Natural killer cell (primary cell): ENCODE data around the gene PTGES3L. TPM values are rescaled to one million over a fixed set of nuclear protein-coding genes. Genes with fewer than 3 reads are reported as not detected.

Source experiments
- ATAC-seq, 3 donors: fragments of 150-1000 bp in 2 of 3; fragments of 200-7000 bp in 1 of 3; cut with Tn5 transposase; 1 replicate in 1 of 3; 2 replicates in 2 of 3; pipeline ENCODE4 v1.10.0; 2021; ENCODE audit warnings: mild to moderate bottlenecking in 2 of 3, moderate library complexity in 2 of 3
- DNase-seq, 2 donors: peaks; one replicate each; pipeline versions ENCODE4 v3.0.0 to v3.0.0-alpha.2; 2013 to 2021; ENCODE audit warnings: mixed read lengths in 1 of 2
- H3K27ac ChIP-seq: one replicate; pipeline ENCODE4 v1.5.1; 2013; ENCODE audit warnings: mild to moderate bottlenecking, low read length
- H3K27me3 ChIP-seq: one replicate; pipeline ENCODE4 v1.6.1; 2013; ENCODE audit warnings: low read length; ENCODE audit not compliant: control insufficient read depth, insufficient read depth
- H3K36me3 ChIP-seq: one replicate; pipeline ENCODE4 v1.6.1; 2013; ENCODE audit warnings: low read length; ENCODE audit not compliant: control insufficient read depth, insufficient read depth
- H3K4me1 ChIP-seq: one replicate; pipeline ENCODE4 v1.6.1; 2013; ENCODE audit warnings: low read length; ENCODE audit not compliant: control insufficient read depth, insufficient read depth
- H3K4me3 ChIP-seq: one replicate; pipeline ENCODE4 v1.5.1; 2013; ENCODE audit warnings: low read length
- H3K9me3 ChIP-seq: one replicate; pipeline ENCODE4 v1.6.1; 2013; ENCODE audit warnings: low read length; ENCODE audit not compliant: control insufficient read depth, insufficient read depth
- H3K27ac Mint-ChIP-seq, 2 donors: one replicate each; pipeline ENCODE4 v1.8.0; 2022; ENCODE audit warnings: mild to moderate bottlenecking in 2 of 2, mixed read lengths in 2 of 2, moderate library complexity in 1 of 2
- H3K27me3 Mint-ChIP-seq, 2 donors: one replicate each; pipeline ENCODE4 v1.8.0; 2022; ENCODE audit warnings: low read depth in 2 of 2, mixed read lengths in 2 of 2
- H3K36me3 Mint-ChIP-seq: one replicate; pipeline ENCODE4 v1.8.0; 2022; ENCODE audit warnings: mixed read lengths
- H3K4me1 Mint-ChIP-seq, 2 donors: one replicate each; pipeline ENCODE4 v1.8.0; 2022; ENCODE audit warnings: mixed read lengths in 2 of 2
- H3K4me3 Mint-ChIP-seq: one replicate; pipeline ENCODE4 v1.8.0; 2022; ENCODE audit warnings: mild to moderate bottlenecking, moderate library complexity, mixed read lengths
- H3K9me3 Mint-ChIP-seq, 2 donors: one replicate each; pipeline ENCODE4 v1.8.0; 2022; ENCODE audit warnings: mixed read lengths in 2 of 2
- CTCF ChIP-seq: fragments of 200-600 bp; IDR thresholded peaks from one replicate; pipeline ENCODE4 v1.8.0; 2022; ENCODE audit warnings: antibody characterized with exemption
- WGBS: methylation state at CpG from one replicate; pipeline ENCODE4 v1.1.7; 2013; ENCODE audit warnings: missing lambda C conversion rate; ENCODE audit not compliant: insufficient coverage; 5-methylcytosine and 5-hydroxymethylcytosine counted together
- intact Hi-C: fragments of 100-400 bp; cut with micrococcal nuclease; formaldehyde crosslinking; loops from one replicate; pipeline ENCODE4 v1.14.2; 2022
- total RNA-seq, 4 donors: library from RNA; stranded (reverse); fragments of 120-200 nt in 1 of 4; gene quantifications; one replicate each; pipeline versions ENCODE4 v1.2.3 to v1.2.4, GENCODE V29; 2013 to 2022

The PTGES3L gene
- total RNA-seq, 3 donors from 2014 or later (not counting 1 experiment from before 2014, with no cell fraction given): 0.53 to 0.87 TPM; not detected in 1

DNA sequence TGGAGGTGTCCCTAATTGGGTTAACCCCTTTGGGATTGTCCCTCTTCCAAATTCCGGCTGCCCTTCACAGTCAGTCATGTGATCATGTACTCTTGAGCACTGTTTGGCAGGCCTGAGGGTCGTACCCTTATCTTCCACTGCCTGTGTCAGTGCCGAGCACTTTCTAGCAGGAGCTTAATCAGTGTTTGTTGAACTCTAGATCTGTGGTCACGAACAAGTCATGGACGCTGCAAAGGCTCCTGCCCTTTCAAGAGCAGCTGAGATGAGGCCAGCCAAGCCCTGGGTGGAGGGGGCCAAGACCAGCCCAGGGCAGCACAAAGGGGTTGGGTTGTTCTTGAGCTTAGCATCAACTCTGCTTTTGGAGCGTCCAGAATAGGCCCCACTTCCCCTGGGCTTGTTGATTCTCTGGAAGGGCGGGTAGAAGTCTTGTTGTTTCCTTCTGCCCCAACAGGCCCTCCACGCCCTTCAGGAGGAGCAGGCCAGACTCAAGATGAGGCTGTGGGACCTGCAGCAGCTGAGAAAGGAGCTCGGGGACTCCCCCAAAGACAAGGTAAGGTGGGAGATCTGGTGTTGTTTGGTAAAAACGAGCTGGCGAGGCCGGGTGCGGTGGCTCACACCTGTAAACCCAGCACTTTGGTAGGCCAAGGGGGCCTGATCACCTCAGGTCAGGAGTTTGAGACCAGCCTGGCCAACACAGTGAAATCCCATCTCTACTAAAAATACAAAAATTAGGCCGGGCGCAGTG lies 32.0 kb upstream of the PTGES3L start:
- H3K27me3 ChIP-seq: no peaks in the 10 kb centered on the region
- no peak for DNase-seq
- H3K27ac ChIP-seq: no peak overlapping the region
- no peak for TF ChIP-seq CTCF
- no peak overlapping the region for H3K4me3 ChIP-seq
- H3K9me3 ChIP-seq: no peaks in the 10 kb centered on the region
- intact Hi-C loops: no loop called here
- Mint-ChIP-seq H3K36me3 (no peaks in the 10 kb centered on the region), H3K27ac (peak overlapping the region; percentile 11 to 71), H3K4me3 (no peak overlapping the region), H3K27me3 (no peaks in the 10 kb centered on the region), H3K9me3 (no peaks in the 10 kb centered on the region), H3K4me1 (peaks cover 8 to 20% of the 10 kb centered on the region in 2 donors)
- H3K4me1 ChIP-seq: peaks cover 16% of the 10 kb centered on the region
- WGBS: 91% methylated on average over 15 of the region's 15 CpGs
- H3K36me3 ChIP-seq: peaks cover 29% of the 10 kb centered on the region
- ATAC-seq: no peak

- Histone ChIP-seq H3K4me3 (no peak overlapping the region), H3K27me3 (no peaks in the 10 kb centered on the region), H3K27ac (no peak overlapping the region), H3K4me1 (peaks cover 22% of the 10 kb centered on the region), H3K36me3 (peaks cover 29% of the 10 kb centered on the region), H3K9me3 (no peaks in the 10 kb centered on the region)
- Mint-ChIP-seq H3K9me3 (no peaks in the 10 kb centered on the region), H3K27ac (peak overlapping the region; percentile 6 to 37), H3K36me3 (no peaks in the 10 kb centered on the region), H3K4me1 (peaks cover 14 to 27% of the 10 kb centered on the region in 2 donors), H3K27me3 (no peaks in the 10 kb centered on the region), H3K4me3 (no peak overlapping the region)
- intact Hi-C loops: no loop called here
- no peak for DNase-seq
- ATAC-seq: no peak
- WGBS: 98% methylated on average over 5 of the region's 5 CpGs
- TF ChIP-seq CTCF: no peak
Observed at GRCh38 chr17:43010667-43011308, 30.9 kb upstream of the PTGES3L start.

- Mint-ChIP-seq H3K9me3 (no peaks in the 10 kb centered on the region), H3K36me3 (no peaks in the 10 kb centered on the region), H3K4me3 (peak within 1 kb of the TSS; percentile 94), H3K27me3 (no peaks in the 10 kb centered on the region), H3K27ac (peak within 1 kb of the TSS; percentile 91 to 99), H3K4me1 (peaks cover 14 to 27% of the 10 kb centered on the region in 2 donors)
- peaks cover 22% of the 10 kb centered on the region for H3K4me1 ChIP-seq
- intact Hi-C loops: no loop called here
- WGBS: 30% methylated on average over 16 of the region's 18 CpGs
- H3K36me3 ChIP-seq: peaks cover 15% of the 10 kb centered on the region
- DNase-seq: peak; percentile 78 to 91
- H3K4me3 ChIP-seq: peak within 1 kb of the TSS; percentile 85
- peak within 1 kb of the TSS; percentile 92 for H3K27ac ChIP-seq
- ATAC-seq: peak; percentile 97 to 99 (median 98)
- H3K27me3 ChIP-seq: no peaks in the 10 kb centered on the region
- no peak for TF ChIP-seq CTCF
- no peaks in the 10 kb centered on the region for H3K9me3 ChIP-seq
Observed at GRCh38 chr17:43006639-43007551, 27.0 kb upstream of the PTGES3L start, which contains the start of gene IFI35. IFI35 (plus strand) TSS chr17:43006784; CDS start chr17:43006948, 164 bp downstream.
